SW480 (cell line): ENCODE data around the gene PGM1.

Source experiments
- DNase-seq: peaks from one replicate; pipeline ENCODE4 v3.0.0-alpha.2; 2016; ENCODE audit warnings: low spot score

PGM1 gene

GRCh38 chr1:63701187-63701586 lies 108.0 kb downstream of the PGM1 start:
- DNase-seq, result no peak

DNA sequence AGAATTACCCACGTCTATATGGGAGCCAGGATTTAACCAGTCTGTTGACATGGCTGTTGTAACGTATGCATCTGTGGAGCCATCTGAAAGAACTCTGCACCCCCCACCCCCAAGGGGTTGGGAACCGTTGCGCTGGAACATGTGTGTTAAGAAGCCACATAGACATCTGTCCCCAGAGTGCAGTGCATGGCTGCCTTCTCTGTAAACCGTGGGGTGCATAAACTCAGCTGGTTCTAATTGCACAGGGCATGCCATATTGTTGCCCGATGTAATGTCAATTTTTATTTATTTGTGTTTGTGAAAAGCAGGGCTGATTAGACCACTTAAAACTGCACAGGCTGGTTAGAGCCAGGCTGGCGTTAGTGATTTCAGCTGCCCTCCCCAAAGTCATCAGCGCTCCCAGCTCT lies 110.5 kb downstream of the PGM1 start:
- no peak for DNase-seq

GRCh38 chr1:63704443-63704842 lies 111.2 kb downstream of the PGM1 start:
- DNase-seq, result no peak

- DNase-seq, result no peak
These were observed 111.9 kb downstream of the PGM1 start for GRCh38 chr1:63705078-63705477.

DNA sequence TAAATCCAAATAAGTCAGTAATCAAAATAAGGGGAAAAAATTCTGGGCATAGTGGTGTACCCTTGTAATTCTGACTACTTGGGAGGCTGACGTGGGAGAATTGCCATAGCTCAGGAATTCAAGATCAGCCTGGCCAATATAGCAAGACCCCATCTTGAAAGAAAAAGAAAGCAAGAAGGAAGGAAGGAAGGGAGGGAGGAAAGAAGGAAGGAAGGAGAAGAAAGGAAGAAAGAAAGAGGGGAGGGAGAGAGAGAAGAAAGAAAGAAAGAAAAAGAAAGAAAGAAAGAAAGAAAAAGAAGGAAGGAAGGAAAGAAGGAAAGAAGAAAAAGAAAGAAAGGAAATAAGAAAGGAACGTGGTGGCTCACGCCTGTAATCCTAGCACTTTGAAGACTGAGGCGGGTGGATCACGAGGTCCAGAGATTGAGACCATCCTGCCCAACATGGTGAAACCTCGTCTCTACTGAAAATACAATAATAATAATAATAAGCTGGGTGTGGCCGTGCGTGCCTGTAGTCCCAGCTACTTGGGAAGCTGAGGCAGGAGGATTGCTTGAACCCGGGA lies 116.1 kb downstream of the PGM1 start:
- no peak for DNase-seq
